Neural crest cell (in vitro differentiated cells): Measurements from ENCODE around the gene TNFAIP8L1. TPM values are rescaled to one million over a fixed set of nuclear protein-coding genes. Genes with fewer than 3 reads are reported as not detected.

Experiments
- DNase-seq: peaks from one replicate; pipeline ENCODE4 v3.0.0; 2021; ENCODE audit warnings: low read depth, mixed read lengths, low spot score
- H3K27ac Mint-ChIP-seq: one replicate; pipeline ENCODE4 v1.8.0; 2021; ENCODE audit warnings: mild to moderate bottlenecking, mixed read lengths; ENCODE audit not compliant: unreplicated experiment
- H3K27me3 Mint-ChIP-seq: 2 replicates; pipeline ENCODE4 v1.8.0; 2021; ENCODE audit warnings: low read depth, mild to moderate bottlenecking, mixed read lengths
- H3K36me3 Mint-ChIP-seq: 2 replicates; pipeline ENCODE4 v1.8.0; 2021; ENCODE audit warnings: low read depth, mild to moderate bottlenecking, mixed read lengths
- H3K4me1 Mint-ChIP-seq: 2 replicates; pipeline ENCODE4 v1.8.0; 2021; ENCODE audit warnings: mixed read lengths
- H3K4me3 Mint-ChIP-seq: one replicate; pipeline ENCODE4 v1.8.0; 2021; ENCODE audit warnings: mild to moderate bottlenecking, mixed read lengths
- H3K9me3 Mint-ChIP-seq: 2 replicates; pipeline ENCODE4 v1.8.0; 2021; ENCODE audit warnings: mixed read lengths
- CTCF ChIP-seq: fragments of 200-600 bp; sonication (generic); conservative IDR thresholded peaks from 2 replicates; pipeline ENCODE4 v1.5.0; 2021; ENCODE audit warnings: antibody characterized with exemption, mild to moderate bottlenecking
- total RNA-seq: library from RNA; stranded (reverse); gene quantifications from 2 replicates; pipeline ENCODE4 v1.2.1, GENCODE V29; 2021

TNFAIP8L1 gene
- total RNA-seq, 1 donor from 2014 or later, result 8.0 TPM

DNA sequence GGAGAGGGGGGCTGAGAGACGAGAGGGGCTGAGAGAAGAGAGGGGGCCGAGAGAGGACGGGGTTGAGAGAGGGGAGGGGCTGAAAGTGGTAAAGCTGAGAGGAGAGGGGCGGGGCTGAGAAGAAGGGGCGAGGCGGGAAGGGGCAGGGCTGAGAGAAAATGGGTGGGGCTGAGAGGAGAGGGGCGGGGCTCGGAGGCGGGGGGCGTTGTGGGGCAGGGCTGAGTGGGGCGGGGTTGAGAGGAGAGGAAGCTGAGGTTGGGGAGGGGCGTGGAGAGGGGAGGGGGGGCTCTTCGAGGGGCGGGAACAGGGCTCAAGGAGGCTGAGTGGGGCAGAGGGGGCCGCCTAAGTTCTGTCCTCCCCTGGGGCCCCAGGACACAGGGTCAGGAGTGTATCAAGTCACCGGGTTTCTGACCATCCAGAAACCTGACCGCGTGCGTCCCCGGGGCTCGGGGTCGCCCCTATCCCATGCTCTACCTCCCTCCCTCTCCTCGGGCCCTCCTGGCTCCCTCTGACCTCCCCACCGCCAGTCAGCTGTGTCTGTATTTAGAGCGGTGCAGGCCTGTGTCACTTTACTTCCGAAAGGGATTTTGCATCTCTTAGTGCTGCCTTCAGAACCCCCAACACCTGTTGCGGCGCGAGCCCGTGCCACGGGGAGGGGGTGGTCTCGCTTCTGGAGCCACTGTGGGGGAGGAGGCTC, 41.2 kb upstream of the TNFAIP8L1 start:
- Mint-ChIP-seq H3K27me3 (peaks cover 14% of the 10 kb centered on the region), H3K9me3 (no peaks in the 10 kb centered on the region), H3K36me3 (no peaks in the 10 kb centered on the region), H3K27ac (no peak overlapping the region), H3K4me1 (peaks cover 9% of the 10 kb centered on the region), H3K4me3 (peak overlapping the region; percentile 74)
- DNase-seq, result peak; percentile 61
- no peak for TF ChIP-seq CTCF

- Mint-ChIP-seq H3K4me3 (peak overlapping the region; percentile 74), H3K27me3 (peaks cover 14% of the 10 kb centered on the region), H3K36me3 (no peaks in the 10 kb centered on the region), H3K9me3 (no peaks in the 10 kb centered on the region), H3K27ac (no peak overlapping the region), H3K4me1 (peaks cover 9% of the 10 kb centered on the region)
- DNase-seq, result no peak
- no peak for TF ChIP-seq CTCF
These were observed 40.6 kb upstream of the TNFAIP8L1 start for GRCh38 chr19:4598712-4599111.

- H3K27me3 Mint-ChIP-seq, result peaks cover 9% of the 10 kb centered on the region
- peaks cover 5% of the 10 kb centered on the region for H3K4me1 Mint-ChIP-seq
- no peak overlapping the region for H3K4me3 Mint-ChIP-seq
- no peak for TF ChIP-seq CTCF
- no peak for DNase-seq
- H3K36me3 Mint-ChIP-seq, result no peaks in the 10 kb centered on the region
- H3K27ac Mint-ChIP-seq, result no peak overlapping the region
- H3K9me3 Mint-ChIP-seq, result no peaks in the 10 kb centered on the region
These were observed 39.2 kb upstream of the TNFAIP8L1 start for GRCh38 chr19:4600082-4600481.

DNA sequence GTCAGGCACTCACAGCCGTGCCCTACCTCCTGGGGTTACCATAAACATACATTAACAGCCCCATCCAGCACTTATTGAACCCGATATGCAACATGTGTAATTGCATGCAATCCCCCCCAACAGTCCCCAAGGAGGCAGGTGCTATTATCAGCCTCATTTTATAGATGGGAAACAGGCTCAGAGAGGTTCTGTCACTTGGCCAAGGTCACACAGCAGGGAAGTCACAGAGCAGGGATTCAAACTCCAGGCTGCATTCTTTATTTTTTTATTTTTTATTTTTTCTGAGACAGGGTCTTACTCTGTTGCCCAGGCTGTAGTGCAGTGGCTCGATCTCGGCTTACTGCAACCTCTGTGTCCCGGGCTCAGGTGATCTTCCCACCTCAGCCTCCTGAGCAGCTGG, 38.4 kb upstream of the TNFAIP8L1 start:
- no peak overlapping the region for H3K4me3 Mint-ChIP-seq
- H3K27me3 Mint-ChIP-seq, result peaks cover 9% of the 10 kb centered on the region
- no peak for DNase-seq
- no peaks in the 10 kb centered on the region for H3K36me3 Mint-ChIP-seq
- no peak for TF ChIP-seq CTCF
- no peak overlapping the region for H3K27ac Mint-ChIP-seq
- H3K9me3 Mint-ChIP-seq, result no peaks in the 10 kb centered on the region
- H3K4me1 Mint-ChIP-seq, result peaks cover 5% of the 10 kb centered on the region

DNA sequence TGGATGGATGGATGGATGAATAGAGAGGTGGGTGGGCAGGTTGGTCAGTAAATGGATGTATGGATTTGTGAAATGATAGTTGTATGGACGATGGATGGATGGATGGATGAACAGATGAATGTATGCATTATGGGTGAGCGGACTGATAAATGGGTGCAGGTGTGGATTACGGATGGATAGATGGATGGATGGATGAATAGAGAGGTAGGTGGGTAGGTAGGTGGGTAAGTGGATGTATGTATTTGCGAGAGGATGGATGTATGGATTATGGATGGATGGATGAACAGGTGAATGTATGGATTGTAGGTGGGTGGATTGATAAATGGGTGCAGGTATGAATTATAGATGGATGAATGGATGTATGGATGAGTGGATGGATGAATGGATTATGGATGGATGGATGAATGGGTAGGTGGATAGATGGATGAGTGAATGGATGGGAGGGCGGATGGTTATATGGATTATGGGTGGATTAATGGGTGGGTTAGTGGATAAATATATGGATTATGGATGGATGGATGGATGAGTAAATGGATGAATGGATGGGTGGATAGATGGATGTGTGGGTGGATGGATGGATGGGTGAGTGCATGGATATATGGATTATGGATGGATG, 37.0 kb upstream of the TNFAIP8L1 start:
- H3K4me1 Mint-ChIP-seq, result peaks cover 7% of the 10 kb centered on the region
- H3K27ac Mint-ChIP-seq, result no peak overlapping the region
- H3K9me3 Mint-ChIP-seq, result no peaks in the 10 kb centered on the region
- no peaks in the 10 kb centered on the region for H3K36me3 Mint-ChIP-seq
- TF ChIP-seq CTCF, result no peak
- H3K4me3 Mint-ChIP-seq, result no peak overlapping the region
- H3K27me3 Mint-ChIP-seq, result peaks cover 6% of the 10 kb centered on the region
- no peak for DNase-seq
